DMS153 treated with DMSO at 0.1 percent for 48 hours (cell line): ENCODE results near the gene UBR3.
"Not testable (repeated sequence)": the region's sequence is repeated elsewhere in the genome, so short reads cannot be mapped to it uniquely, and the experiment has no call there.

Experiments
- DNase-seq: peaks from one replicate; lab custom pipeline; 2025; ENCODE audit not compliant: unreplicated experiment; lab: John Stamatoyannopoulos, UW

UBR3 gene

DNA sequence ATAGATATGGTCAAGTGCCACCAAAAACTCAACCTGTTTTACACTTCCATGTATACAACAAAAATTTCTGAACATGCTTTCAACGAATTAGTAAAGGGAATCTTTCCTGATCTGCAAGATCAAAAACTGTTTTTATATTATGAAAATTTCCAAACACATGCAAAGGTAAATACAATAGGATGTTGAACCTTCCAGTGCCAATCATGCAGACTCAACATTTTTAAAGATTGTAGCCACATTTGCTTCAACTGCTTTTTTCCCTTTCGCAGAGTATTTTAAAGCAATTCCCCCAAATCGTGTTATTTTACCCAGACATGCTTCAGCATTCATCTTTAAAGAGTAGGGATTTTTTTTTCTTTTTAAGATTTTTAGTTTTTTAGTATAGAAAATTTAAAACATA, 40.3 kb downstream of the UBR3 start:
- DNase-seq, result no peak

GRCh38 chr2:169868951-169869350, 41.7 kb downstream of the UBR3 start:
- DNase-seq, result no peak

GRCh38 chr2:169871369-169871768, 44.1 kb downstream of the UBR3 start:
- DNase-seq, result not testable (repeated sequence)

GRCh38 chr2:169871994-169872393, 44.7 kb downstream of the UBR3 start:
- DNase-seq, result no peak

- DNase-seq, result no peak
Observed at GRCh38 chr2:169877398-169877797, 50.1 kb downstream of the UBR3 start.

DNA sequence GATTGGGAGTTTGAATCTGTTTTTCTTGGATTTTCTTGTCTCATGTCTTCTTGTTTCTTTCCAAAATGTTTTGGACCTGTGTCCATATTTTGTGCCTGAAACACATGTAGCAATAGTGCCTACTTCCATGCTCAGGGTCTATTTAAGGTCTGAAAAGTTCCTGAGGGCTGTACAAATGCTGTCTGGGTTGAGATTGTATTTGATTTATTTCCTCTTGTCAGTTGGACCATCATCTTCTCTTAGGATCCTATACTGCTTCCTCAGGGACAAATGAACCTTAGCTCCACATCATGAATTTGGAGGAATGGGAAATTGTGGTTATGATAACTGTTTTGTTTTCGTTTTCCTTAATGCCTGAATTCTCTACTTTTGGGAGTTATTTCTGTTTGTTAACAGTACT, 59.9 kb downstream of the UBR3 start:
- no peak for DNase-seq

DNA sequence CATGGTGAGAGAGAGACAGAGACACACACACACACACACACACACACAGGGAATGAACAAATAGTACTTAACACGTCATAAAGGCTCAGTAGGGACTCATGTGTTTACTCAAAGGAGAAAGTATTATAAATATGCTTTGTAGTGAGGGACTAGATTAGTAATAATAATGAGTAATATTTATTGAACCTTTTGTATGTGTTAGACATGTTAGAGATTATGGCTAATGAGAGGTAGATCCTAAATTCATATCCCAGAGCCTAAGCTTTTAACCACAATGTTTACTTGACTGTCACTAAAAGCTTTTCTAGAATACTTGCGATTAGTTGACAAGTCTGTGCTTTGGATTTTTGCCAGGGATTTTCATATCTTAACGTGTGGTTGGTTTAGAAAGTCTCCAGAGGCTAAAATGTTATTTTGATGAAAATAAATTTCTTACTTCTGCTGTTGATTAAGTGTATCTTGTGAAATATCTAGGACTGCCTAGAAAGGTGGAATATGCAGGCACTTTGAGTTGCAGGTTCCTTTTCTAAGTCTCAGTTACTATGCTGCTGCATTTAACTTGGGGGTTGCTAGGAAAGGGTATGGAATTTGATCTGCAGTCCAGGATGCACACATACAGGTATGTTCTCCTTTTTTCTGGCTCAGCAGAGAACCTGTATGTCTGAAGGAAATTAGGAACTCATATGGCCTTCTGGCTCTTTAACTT, 64.5 kb downstream of the UBR3 start:
- DNase-seq, result peak; percentile 32

- DNase-seq, result no peak
Observed at GRCh38 chr2:169892951-169893350, 65.7 kb downstream of the UBR3 start.

GRCh38 chr2:169895294-169895985, 68.2 kb downstream of the UBR3 start:
- DNase-seq, result no peak

GRCh38 chr2:169897834-169898233, 70.6 kb downstream of the UBR3 start:
- no peak for DNase-seq

DNA sequence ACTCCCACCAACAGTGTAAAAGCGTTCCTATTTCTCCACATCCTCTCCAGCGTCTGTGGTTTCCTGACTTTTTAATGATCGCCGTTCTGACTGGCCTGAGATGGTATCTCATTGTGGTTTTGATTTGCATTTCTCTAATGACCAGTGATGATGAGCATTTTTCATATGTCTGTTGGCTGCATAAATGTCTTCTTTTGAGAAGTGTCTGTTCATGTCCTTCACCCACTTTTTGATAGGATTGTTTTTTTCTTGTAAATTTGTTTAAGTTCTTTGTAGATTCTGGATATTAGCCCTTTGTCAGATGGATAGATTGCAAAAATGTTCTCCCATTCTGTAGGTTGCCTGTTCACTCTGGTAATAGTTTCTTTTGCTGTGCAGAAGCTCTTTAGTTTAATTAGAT, 72.8 kb downstream of the UBR3 start:
- DNase-seq, result not testable (repeated sequence)

GRCh38 chr2:169900686-169901085, 73.4 kb downstream of the UBR3 start:
- no peak for DNase-seq

DNA sequence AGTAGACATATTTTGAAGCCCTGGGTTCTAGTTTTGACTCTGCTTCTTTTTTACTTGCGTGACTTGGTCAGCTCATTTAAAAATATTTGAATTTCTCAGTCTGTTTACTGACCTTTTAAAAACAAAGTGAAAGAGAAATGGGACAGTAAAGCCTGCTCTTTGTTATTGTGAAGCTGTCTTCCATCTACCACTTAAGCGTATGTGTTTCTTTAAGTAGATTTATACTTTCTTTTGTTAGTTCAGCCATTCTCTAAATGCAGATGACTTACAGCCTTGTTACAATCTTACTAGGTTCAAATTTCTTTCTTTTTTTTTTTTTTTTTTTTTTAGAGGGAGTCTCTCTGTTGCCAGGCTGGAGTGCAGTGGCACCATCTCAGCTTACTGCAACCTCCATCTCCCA, 79.5 kb downstream of the UBR3 start:
- DNase-seq, result no peak

GRCh38 chr2:169909376-169909775, 82.1 kb downstream of the UBR3 start:
- no peak for DNase-seq

DNA sequence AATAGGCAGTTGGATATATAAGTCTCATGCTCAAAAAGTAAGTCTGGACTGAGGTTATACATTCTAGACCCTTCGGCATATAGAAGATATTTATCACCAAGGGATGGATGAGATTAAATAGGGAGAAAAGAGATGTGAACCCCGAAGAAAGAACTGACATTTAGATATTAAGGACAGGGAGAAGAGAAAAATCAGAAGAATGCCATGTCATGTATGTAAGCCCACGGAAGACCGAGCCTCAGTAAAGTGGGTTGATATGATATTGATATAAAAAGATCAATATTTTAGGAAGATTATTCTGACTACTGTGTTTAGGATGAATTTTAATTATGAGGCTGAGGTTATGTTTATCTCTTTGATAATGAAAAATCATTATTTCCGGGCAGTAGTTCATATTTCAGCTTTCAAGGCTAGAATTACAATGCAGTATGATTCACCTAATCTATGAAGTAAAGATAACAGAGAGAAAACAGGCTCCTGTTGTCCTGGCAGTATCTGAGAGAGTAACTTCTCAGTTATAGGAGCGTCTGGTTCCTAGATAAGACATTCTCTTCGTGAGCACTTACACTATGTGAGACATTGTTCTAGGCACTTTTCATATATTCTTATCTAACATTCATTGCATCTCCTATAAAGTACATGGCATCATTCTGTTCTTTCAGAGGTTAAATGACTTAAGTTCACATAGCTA, 83.0 kb downstream of the UBR3 start:
- DNase-seq, result no peak

DNA sequence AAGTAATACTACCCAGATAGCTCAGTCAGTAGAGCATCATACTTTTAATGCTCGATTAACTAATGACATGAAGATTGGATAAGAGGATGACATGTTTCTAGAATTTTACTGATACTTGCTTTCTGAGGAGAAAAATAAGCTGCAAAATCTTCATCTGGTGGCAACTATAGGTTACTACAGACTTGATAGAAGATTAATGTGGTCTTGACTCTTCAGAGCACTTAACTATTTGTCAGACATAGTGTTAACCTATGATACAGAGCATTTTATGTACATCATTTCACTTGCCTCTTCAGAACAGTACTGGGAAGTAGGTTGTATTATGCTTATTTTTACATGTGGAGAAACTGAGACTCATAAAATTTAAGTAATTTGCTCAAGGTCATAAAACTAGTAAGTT, 83.9 kb downstream of the UBR3 start:
- DNase-seq, result no peak

DNA sequence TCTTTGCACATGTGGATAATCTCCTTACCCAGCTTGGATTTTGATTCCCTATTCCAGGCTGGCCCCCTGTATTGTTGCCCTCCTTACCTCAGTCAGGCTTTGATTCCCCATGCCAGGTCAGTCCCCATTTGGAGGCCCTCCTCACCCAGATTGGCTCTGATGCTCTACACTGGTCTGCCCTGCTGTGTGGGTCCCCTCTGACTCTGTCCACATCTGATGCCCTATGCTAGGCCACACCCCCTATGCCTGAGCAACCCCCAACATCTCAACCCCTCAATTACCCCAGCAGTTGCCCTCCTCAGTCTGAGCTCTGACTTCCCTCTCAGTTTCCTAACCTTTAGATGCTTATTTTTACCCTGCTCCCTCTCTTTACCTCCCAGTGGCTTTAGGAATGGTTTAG, 89.4 kb downstream of the UBR3 start:
- DNase-seq, result no peak

DNA sequence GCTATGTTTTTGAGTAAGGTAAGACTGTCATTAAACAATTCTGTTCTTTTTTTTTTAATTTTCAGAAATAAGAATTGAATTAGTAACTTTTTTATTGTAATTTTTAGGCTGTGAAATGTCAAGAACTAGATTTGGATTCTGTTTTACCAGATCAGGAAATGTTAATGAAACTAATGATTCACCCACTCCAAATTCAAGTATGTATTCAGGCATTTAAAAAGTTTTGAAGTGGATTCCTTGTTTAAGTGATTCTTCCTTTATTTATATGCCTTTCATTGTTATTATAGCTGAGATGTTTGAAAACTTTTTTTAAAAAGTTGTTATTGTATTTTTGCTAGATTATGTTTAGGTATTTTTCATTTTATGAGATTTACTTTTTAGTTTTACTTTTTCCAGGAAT, 96.7 kb downstream of the UBR3 start:
- DNase-seq, result no peak

DNA sequence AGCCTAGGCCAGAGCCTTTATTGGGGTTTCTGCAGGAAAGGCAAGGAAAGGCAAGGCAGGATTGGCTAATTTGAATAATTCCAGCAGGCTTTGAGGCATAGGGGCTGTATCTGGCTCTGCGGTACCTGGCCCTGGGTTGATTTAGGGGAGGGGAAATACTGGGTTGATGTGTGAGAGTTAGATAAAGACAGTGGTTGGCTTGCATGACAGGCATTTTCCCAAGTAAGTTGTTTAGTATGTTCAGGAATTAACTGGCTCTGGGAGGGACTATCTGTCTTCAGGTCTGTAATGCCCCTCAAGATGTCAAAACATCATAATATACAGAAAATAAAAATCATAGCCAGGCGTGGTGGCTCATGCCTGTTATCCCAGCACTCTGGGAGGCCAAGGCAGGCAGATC, 98.7 kb downstream of the UBR3 start:
- DNase-seq, result no peak

GRCh38 chr2:169928463-169928864, 101.2 kb downstream of the UBR3 start:
- peak; percentile 60 for DNase-seq

- peak; percentile 26 for DNase-seq
Observed at GRCh38 chr2:169933124-169933711, 106.0 kb downstream of the UBR3 start.

- DNase-seq, result not testable (repeated sequence)
Observed at GRCh38 chr2:169936652-169937051, 109.4 kb downstream of the UBR3 start.
